ENCODE measurements around the gene LTK.

The LTK gene

DNA sequence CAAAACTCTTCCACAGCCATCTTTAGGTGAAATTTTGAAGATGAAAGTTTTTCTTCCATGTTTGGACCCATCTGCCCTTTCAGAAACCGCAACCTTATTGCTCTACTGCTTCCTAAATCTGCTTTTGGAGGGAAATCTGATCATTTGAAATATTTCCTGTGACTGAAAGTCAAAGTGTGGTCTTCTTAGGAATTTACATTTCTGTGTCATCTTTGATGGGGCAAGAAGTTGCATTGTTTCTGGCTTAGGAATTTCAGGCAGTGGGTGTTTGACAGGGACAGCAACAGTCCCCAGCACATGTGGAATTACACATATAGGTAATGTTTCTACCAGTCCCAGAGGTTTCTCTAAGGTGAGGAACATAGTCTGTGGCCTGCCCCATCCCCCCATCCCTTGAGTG is 40.1 kb upstream of the LTK start:
- H3K4me3 ChIP-seq (replicated peaks; ENCODE audit: insufficient read depth, low read length), result no peak overlapping the region
- H3K27me3 ChIP-seq (ENCODE audit: insufficient read depth, poor library complexity, severe bottlenecking), result no peaks in the 10 kb centered on the region
- H3K27ac ChIP-seq (replicated peaks), result no peak overlapping the region
- no peak for DNase-seq (ENCODE audit: low read depth in 1 of 2, low spot score in 1 of 2)
- TF ChIP-seq, protein P1, sequence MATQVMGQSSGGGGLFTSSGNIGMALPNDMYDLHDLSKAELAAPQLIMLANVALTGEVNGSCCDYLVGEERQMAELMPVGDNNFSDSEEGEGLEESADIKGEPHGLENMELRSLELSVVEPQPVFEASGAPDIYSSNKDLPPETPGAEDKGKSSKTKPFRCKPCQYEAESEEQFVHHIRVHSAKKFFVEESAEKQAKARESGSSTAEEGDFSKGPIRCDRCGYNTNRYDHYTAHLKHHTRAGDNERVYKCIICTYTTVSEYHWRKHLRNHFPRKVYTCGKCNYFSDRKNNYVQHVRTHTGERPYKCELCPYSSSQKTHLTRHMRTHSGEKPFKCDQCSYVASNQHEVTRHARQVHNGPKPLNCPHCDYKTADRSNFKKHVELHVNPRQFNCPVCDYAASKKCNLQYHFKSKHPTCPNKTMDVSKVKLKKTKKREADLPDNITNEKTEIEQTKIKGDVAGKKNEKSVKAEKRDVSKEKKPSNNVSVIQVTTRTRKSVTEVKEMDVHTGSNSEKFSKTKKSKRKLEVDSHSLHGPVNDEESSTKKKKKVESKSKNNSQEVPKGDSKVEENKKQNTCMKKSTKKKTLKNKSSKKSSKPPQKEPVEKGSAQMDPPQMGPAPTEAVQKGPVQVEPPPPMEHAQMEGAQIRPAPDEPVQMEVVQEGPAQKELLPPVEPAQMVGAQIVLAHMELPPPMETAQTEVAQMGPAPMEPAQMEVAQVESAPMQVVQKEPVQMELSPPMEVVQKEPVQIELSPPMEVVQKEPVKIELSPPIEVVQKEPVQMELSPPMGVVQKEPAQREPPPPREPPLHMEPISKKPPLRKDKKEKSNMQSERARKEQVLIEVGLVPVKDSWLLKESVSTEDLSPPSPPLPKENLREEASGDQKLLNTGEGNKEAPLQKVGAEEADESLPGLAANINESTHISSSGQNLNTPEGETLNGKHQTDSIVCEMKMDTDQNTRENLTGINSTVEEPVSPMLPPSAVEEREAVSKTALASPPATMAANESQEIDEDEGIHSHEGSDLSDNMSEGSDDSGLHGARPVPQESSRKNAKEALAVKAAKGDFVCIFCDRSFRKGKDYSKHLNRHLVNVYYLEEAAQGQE (IDR thresholded peaks at IDR 0.05; ENCODE audit: insufficient replicate concordance, low read depth), result no peak
- TF ChIP-seq, protein P2, sequence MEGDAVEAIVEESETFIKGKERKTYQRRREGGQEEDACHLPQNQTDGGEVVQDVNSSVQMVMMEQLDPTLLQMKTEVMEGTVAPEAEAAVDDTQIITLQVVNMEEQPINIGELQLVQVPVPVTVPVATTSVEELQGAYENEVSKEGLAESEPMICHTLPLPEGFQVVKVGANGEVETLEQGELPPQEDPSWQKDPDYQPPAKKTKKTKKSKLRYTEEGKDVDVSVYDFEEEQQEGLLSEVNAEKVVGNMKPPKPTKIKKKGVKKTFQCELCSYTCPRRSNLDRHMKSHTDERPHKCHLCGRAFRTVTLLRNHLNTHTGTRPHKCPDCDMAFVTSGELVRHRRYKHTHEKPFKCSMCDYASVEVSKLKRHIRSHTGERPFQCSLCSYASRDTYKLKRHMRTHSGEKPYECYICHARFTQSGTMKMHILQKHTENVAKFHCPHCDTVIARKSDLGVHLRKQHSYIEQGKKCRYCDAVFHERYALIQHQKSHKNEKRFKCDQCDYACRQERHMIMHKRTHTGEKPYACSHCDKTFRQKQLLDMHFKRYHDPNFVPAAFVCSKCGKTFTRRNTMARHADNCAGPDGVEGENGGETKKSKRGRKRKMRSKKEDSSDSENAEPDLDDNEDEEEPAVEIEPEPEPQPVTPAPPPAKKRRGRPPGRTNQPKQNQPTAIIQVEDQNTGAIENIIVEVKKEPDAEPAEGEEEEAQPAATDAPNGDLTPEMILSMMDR (IDR thresholded peaks at IDR 0.05; ENCODE audit: insufficient read depth, low read length), result no peak
- no peak for TF ChIP-seq SPI1 (IDR thresholded peaks at IDR 0.05; ENCODE audit: borderline replicate concordance, low read depth)
- TF ChIP-seq POLR2AphosphoS5 (IDR thresholded peaks at IDR 0.05; ENCODE audit: low read depth), result no peak
- TF ChIP-seq GABPA (IDR thresholded peaks at IDR 0.05; ENCODE audit: low read depth), result no peak

DNA sequence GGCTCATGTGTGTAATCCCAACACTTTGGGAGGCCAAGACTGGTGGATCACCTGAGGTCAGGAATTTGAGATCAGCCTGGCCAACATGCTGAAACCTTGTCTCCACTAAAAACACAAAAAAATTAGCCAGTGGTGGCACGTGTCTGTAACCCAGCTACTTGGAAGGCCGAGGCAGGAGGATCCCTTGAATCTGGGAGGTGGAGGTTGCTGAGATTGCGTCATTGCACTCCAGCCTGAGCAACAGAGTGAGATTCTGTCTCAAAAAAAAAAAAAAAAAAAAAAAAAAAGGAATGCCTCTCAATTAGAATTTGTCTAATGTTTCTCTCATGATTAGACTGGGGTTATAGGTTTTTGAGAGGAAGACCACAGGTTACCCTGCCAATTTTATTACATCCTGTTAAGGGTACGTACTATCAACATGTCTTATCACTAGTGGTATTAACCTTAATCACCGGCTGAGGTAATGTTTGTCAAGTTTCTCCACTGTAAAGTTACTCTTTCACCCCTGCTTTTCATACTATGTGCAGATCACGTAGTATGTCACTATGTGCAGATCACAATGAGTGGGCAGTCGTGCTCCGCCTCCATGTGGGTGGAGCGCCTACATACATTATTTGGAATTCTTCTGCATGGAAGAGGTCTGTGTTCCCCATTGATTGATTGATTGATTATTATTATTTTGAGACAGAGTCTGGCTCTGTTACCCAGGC is 36.6 kb upstream of the LTK start:
- Histone ChIP-seq H3K27ac (replicated peaks) (no peak overlapping the region), H3K27me3 (ENCODE audit: insufficient read depth, poor library complexity, severe bottlenecking) (no peaks in the 10 kb centered on the region), H3K4me3 (replicated peaks; ENCODE audit: insufficient read depth, low read length) (no peak overlapping the region)
- no peak for TF ChIP-seq POLR2AphosphoS5 (IDR thresholded peaks at IDR 0.05; ENCODE audit: low read depth)
- no peak for DNase-seq (ENCODE audit: low read depth in 1 of 2, low spot score in 1 of 2)

DNA sequence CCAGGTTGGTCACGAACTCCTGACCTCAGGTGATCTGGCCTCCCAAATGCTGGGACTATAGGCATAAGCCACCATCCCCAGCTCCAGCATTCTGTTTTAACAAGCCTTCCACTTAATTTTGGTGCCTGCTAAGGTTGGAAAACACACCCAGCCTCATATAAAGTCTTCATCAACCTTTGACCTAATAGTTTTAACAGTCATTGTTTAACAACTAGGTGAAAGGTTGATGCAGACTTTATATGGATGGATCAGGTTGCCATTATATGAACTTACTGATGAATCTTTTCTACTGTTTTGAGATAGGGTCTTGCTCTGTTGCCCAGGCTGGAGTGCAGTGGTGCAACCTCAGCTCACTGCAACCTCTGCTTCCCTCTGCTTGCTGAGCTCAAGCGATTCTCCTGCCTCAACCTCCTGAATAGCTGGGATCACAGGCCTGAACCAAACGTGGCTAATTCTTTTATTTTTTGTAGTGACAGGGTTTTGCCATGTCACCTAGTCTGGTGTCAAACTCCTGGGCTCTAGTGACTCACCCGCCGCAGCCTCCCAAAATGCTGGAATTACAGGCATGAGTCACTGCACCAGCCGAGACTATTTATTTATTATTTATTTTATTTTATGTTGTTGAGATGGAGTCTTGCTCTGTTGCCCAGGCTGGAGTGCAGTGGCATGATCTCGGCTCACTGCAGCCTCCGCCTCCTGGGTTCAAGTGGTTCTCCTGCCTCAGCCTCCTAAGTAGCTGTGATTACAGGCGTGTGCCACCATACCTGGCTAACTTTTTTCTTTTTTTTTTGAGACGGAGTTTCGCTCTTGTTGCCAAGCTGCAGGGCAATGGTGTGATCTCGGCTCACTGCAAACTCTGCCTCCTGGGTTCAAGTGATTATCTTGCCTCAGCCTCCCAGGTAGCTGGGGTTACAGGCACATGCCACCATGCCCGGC is 33.5 kb upstream of the LTK start:
- Histone ChIP-seq H3K27me3 (ENCODE audit: insufficient read depth, poor library complexity, severe bottlenecking) (no peaks in the 10 kb centered on the region), H3K27ac (replicated peaks) (no peak overlapping the region), H3K4me3 (replicated peaks; ENCODE audit: insufficient read depth, low read length) (no peak overlapping the region)
- DNase-seq (ENCODE audit: low read depth in 1 of 2, low spot score in 1 of 2), result no peak
- TF ChIP-seq, protein P1 (IDR thresholded peaks at IDR 0.05; ENCODE audit: insufficient replicate concordance, low read depth), result no peak
- TF ChIP-seq POLR2AphosphoS5 (IDR thresholded peaks at IDR 0.05; ENCODE audit: low read depth), result no peak
- TF ChIP-seq, protein P2 (IDR thresholded peaks at IDR 0.05; ENCODE audit: insufficient read depth, low read length), result no peak
- no peak for TF ChIP-seq GABPA (IDR thresholded peaks at IDR 0.05; ENCODE audit: low read depth)
- no peak for TF ChIP-seq SPI1 (IDR thresholded peaks at IDR 0.05; ENCODE audit: borderline replicate concordance, low read depth)

DNA sequence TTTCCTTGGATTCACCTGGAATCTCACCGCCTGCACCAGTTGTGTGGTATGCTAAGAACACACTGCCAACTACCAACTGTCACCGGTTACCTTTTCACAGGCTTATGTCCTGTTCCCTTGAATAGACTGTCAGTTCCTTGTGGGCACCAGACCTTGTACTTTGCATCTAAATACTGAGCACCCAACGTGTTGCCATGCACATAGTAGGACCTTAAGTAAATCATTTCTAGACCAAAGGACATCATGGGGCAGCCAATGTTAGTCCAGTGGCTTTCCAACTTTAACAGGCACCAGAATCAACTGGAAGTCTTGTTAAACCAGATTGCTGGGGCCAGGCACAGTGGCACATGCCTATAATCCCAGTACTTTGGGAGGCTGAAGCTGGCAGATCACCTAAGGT is 31.6 kb upstream of the LTK start:
- Histone ChIP-seq H3K27me3 (ENCODE audit: insufficient read depth, poor library complexity, severe bottlenecking) (no peaks in the 10 kb centered on the region), H3K4me3 (replicated peaks; ENCODE audit: insufficient read depth, low read length) (no peak overlapping the region), H3K27ac (replicated peaks) (no peak overlapping the region)
- TF ChIP-seq, protein P1 (IDR thresholded peaks at IDR 0.05; ENCODE audit: insufficient replicate concordance, low read depth), result no peak
- TF ChIP-seq POLR2AphosphoS5 (IDR thresholded peaks at IDR 0.05; ENCODE audit: low read depth) (no peak), GABPA (IDR thresholded peaks at IDR 0.05; ENCODE audit: low read depth) (no peak)
- TF ChIP-seq, protein P2 (IDR thresholded peaks at IDR 0.05; ENCODE audit: insufficient read depth, low read length), result no peak
- DNase-seq (ENCODE audit: low read depth in 1 of 2, low spot score in 1 of 2), result no peak
